Effector CD8-positive, alpha-beta T cell (primary cell): Measurements from ENCODE around the gene RAP2A.

ENCODE experiments used
- DNase-seq: peaks from one replicate; lab custom pipeline; 2025; lab: John Stamatoyannopoulos, UW
- total RNA-seq, 4 experiments: gene quantifications; one replicate each; lab custom pipeline; 2026; lab: John Stamatoyannopoulos, UW

RAP2A gene
- 49.9 to 75.0 (median 60.9) reads per million in 4 experiments for total RNA-seq

DNA sequence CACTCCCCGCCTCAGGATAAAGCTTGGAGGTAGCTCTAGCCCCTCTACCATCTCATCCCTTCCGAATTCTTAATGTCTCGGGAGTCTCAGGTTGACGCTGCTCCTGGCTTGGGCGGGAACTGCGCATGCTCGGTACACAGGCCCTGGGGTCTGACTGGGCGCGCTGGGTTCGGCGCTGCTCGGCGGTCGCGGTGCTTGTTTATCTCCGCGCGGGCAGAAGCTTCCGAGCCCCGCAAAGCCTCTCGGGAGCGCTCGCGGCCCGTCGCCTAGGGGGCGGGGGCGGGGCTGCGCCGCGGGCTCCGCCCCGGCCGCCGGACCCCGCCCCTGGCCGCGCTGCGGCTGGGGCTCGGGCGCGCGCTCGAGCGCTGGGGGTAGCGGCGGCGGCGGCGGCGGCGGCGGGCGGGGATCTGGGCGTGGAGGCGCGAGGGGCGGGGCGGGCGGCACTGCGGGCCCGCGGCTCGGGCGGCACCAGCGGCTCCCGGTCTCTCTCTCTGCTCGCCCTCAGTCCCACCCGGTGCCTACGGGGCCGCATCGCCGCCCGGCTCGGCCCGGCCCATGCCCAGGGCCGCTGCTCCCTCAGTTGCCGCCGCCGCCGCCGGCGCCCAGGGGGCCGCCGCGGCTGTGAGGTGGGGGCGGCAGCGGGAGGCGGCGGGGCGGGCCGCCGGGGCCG is at the start of gene RAP2A:
TSS of gene RAP2A (plus strand) at position 443 of the 670 bp plus-strand sequence. CDS start 302 bp downstream, outside the sequence.
- peak; percentile 76 for DNase-seq

DNA sequence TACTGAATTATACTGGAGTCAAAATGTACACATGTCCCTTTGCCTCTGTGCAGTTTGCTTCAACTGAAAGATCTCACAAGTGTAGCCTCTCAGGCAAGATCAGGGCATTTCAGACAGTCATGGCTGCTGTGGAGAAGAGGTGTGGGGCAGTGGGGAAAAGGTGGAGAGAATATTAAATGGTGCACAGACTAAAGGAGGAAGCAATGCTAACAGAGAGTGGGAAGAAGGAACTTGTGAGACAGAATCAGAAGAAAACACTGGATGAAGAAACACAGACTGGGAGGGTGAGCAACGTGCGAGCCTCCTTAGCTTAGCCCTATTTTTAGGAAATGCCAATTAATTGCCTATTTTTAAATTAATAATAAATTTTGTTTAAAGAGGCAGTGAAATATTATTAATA is 49.6 kb upstream of the RAP2A start:
- no peak for DNase-seq

DNA sequence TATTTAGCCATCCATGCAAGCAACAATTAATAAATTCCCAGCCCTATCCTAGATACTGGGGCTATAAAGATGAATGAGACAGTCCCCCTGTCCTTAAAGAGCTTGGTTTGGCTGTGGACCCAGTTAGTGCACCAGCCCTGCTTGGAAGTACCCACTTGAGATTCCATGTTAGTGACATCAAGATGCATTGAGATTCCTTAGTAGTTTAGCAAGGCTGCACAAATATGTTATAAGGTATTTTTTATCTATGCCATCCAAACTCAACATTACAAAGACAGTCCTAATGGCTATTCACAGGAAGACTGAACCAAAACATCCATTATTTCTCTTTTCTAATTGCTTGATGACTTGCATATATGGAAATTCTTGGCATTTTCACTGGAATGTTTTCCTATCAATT is 48.8 kb upstream of the RAP2A start:
- no peak for DNase-seq

DNA sequence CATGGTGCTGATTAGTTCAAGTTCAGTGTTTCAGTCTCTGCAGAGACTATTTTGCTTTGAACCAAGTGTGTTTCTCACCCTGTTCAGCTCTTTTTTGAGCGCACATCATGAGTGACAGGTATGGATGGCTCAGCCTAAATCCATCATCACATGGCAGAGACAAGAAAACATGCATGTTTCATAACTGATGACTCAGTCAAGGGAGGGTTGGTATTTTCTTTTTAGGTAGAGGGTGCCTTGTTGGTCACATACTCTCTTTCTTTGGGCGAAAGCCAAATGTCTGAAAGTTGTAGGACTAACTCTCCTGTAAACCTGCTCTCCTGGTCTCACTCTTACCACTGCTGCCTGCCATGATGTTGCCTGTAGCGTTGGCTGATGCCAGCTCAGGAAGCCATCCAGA is 48.1 kb upstream of the RAP2A start:
- DNase-seq, result no peak

DNA sequence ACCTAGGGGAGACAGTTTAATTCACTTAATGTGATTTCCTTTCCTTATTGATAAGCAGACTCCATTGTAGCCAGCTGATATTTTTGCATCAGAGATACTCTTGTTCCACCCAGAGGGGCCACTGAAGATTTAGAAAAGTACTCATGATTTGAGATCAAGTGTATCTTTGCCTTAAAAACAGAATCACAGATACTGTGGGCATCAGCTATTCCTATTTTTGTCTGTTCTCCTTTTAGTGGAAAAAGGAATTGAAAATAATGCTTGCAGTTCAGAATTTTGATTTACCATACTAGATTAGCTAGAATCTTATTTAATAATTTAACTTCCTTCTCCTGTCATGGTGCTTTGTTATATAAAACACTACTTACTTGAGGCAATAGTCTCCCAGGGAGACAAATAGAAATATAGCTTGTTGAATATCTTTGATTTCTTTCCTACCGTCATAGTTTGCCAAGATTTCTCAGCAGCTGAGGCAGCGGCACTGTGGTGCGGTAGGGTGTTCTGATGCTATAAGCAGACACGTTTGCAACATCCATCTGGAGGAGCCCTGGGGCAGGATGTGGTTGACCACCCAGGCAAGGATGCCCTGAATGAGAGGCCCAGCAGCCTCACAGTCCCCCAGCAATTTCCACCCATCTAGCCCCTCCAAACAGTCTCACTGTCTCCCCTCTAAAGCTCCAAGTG is 47.0 kb upstream of the RAP2A start:
- DNase-seq, result no peak

DNA sequence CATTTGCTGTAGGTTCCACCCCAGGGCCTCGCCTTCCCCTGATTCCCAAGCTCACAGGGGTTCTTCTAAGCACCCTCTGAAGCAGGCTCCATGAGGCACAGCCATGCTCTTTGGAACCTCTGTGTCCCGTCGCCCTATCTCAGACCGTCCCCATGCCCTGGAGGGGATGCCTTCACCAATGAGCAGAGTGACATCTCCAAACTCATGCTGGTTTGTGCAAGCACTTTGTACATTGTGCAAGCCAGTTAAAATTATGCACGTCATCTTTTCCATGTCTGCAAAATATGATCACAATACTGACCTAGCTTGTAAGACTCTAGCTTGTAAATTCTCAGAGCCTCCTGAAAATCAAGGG is 46.5 kb upstream of the RAP2A start:
- DNase-seq, result no peak

DNA sequence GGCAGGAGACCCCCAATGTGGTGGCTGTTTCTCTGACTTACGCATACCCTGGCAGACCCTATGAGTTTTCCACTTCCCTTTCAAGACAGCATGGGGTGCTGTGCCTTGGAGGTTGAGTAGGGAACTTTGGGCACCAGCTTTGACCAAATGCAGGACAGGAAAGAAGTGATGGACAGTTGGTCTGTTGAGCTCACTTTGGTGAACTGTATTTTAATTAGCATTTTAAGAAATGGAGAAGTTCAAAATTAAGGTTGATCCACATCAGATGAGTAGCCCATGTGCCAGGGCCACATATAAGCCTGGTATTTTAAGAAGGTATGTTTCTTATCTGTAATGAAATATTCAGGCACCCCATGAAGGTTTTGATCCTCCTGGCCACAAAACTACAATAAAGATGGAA is 46.1 kb upstream of the RAP2A start:
- no peak for DNase-seq

DNA sequence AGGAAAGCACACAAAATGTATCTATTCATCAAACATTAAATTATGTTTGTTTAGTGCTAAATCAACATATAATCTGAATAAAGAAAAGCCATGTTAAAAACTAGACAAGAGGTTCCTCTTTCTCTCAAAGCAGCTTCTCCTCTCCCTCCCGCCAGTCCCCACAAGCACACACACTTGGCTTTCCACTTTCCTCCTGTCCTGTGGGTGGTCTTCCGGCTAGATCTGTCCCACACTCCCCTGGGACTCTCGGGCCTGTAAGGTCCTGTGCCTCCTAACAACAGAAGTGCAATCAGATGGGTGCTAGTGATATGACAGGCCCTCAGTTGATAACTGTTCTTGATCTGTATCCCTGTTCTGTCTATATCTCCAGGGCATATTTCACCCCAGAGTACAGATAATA is 45.6 kb upstream of the RAP2A start:
- no peak for DNase-seq

DNA sequence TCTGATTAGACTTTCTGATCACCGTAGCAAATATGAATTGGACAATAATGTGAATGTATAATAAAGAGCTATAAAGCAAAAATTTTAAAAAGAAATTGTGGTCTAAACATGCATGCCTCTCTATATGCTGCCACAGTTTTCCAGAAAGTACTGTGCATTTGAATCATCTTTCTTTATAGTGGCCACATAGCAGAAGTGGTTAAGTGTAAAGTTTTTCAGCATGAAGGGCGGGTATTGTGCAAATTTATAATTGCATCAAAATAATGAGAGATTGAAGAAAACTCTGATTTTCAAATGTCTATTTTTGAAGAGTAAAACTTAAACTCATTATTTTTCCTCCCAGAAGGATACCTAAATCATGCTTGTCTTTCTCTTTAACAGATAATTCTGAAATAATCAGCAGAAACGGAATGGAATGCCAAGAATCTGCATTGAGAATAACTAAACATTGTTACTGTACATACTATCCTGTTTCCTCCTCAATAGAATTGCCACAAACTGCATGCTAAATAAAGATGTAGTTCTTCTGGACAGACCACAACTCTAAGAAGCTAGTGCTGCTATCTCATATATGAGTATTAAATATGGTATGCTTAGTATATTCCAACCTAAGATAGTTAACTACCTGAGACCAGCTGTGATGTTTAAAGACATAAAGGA is 42.9 kb upstream of the RAP2A start:
- no peak for DNase-seq

DNA sequence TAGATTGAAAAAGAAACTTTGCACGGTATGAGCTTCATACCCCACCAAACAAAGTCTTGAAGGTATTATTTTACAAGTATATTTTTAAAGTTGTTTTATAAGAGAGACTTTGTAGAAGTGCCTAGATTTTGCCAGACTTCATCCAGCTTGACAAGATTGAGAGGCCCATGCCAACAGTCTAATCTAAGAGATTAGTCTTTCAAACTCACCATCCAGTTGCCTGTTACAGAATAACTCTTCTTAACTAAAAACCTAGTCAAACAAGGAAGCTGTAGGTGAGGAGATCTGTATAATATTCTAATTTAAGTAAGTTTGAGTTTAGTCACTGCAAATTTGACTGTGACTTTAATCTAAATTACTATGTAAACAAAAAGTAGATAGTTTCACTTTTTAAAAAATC is 41.9 kb upstream of the RAP2A start:
- DNase-seq, result no peak

DNA sequence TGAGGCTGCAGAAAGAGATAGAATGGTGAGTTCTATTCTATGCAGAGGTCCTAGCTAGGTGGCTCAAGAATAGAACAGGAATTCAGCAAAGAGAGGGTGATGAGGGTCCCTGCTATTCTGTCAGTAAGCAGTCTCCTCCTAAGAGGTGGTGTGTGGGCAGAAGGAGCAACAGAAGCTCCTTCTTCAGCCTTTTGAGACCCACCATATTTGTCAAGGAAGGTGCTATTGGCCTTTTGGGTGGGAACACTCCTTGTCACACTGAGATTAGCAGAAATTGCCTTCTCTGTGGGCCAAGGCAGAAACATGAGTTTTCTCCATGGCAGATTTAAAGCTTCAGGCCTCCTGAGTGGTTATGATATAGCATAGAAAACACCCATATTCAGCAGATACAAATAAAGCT is 39.4 kb upstream of the RAP2A start:
- no peak for DNase-seq

DNA sequence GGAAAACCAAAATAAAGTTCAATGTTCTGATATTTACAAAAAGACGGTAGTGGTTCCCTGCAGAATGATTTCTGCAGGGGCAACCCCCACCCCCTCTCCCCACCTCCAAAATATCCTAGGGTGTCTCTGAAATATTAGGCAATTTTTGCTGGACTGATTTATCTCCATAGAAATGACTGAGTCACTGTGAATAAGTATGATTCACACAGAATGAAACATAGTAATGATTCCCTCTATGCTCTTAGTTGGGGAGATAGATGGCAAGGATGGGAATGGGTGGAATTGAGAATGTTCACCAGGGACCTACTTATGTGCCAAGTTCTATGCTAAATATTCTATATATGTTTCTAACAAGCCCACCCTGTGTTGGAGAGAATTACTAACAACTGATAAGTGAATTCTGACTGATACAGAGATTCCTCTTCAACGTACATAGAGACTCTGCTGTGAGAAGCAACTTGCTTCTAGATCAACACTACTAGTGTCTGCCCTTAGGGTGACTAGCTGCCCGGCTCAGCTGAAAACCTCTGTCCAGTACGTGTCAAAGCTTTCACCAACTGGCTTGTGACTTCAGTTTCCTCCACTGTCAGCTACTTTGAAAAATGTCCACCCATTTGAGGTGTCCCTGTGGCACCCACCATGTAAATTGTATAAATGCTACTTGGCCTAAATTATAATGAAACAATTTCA is 38.4 kb upstream of the RAP2A start:
- DNase-seq, result no peak

DNA sequence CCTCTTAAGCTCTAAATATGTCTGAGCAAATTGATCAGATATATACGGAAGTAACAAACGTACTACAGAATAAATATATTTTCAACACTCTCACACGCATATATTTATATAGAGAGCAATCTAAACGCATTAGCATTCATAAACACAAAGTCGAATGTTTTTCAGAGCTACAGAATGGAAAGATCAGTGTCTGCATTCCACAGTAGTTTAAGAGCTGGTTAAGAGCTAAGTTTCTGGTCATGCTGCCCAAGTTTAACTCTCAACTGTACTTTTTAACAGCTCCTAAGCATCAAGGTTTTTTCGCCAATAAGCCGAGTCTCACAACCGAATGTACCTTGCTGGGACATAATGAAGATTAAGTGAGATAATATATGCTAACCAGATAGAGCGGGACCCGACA is 36.7 kb upstream of the RAP2A start:
- no peak for DNase-seq

DNA sequence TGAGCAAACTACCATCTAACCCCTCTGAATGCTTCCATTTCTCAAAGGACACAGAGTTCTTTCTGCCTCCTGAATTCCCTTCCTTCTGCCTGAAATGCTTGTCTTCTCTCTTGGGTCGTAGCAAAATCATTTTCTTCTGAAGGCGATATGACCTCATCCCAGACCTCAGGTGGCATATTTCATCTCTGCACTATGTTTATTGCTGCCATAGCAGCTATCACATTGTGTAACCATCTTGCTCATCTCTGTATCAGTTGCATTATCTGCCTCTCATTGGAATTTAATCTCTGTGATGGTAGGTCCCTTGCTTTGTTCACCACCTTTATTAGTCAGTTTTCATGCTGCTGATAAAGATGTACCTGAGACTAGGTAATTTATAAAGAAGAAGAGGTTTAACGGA is 32.5 kb upstream of the RAP2A start:
- DNase-seq, result no peak

DNA sequence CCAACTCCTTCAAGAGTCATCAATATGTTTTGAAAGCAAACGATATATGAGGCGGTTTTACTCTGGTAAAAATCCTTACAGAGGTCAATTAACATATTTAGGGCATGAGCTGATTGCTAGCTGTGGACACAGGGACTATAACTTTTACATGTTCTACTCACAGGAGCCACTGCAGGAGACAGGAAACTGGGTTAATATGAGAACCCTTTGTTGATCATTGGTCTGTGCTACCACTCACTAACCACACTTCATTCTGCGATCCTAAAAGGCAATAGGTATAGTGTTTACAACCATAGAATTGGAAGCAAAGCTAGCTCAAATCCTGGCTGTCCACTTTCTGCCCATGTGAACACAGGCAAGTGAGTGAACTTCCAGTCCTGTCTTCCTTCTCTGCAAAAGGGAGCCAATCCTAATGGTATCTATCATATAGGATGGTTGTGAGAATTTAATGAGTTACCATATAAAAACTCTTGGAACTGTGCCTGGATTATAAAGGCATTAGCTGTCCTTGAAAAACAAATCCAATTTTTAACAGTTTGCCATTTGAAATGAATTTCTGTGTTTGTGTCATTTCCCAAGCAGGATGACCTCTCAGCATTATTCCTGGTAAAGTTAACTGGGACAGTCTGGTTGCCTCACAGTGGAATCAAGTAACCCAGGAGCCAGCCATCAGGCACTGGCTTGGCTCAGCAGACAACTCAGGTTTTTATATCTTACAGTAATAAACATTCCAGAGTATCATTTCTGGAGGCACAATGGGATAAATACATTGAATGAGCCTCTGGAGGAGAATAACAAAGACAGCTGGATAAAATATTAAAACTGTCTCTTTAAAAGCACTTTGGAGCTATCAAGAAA is 29.8 kb upstream of the RAP2A start:
- DNase-seq, result no peak

DNA sequence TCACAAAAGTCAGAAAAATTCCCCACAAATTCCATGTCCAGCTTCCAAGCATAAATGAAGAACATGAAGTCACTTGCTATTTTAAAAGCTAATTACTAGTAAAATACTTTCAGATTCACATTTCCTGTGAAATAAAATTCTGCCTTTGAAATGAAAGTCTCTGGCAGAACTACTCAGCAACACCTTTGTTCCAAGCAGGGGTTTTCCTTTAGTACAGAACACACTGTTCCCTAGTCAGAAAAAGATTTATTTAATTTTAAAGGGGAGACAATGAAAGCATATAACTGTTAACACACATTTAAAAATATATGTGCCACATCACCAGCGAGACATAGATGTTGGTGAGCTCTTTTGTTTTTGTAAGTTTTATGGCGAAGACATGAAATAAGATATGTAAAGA is 26.4 kb upstream of the RAP2A start:
- DNase-seq, result no peak

DNA sequence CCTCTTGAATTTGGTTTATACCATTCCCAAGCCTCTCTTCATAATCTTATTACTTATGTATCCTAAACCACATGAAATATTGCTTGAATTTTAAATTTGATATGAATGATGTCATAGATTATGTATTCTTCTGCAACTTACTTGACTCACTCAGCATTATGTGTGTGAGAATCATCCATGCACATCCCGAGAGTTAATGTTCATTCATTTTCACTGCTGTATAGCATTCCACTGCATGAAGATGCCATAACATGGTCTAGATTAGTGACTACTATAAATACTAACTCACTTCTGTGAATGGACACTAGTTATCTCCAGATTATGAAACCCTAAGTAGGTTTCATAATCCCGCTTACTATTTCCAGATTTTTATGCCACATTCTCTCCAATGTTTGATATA is 25.0 kb upstream of the RAP2A start:
- no peak for DNase-seq

DNA sequence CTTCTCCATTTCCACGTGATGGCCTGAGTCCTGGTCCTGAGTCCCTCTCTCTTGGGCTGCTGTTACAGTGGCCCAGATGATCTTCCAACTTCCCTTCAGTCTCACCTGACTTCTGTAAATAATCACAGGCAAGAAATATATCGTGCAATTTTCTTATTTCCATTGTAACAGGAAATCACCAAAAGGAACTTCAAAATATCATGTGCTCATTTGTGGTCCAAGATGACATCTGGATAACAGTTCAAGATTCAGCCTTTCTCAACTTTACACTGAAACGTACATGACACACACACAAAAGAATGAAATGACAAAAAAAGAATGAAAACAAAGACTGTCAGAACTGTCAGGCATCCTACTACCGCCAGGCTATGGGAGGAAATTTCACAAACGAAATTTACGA is 22.0 kb upstream of the RAP2A start:
- no peak for DNase-seq

DNA sequence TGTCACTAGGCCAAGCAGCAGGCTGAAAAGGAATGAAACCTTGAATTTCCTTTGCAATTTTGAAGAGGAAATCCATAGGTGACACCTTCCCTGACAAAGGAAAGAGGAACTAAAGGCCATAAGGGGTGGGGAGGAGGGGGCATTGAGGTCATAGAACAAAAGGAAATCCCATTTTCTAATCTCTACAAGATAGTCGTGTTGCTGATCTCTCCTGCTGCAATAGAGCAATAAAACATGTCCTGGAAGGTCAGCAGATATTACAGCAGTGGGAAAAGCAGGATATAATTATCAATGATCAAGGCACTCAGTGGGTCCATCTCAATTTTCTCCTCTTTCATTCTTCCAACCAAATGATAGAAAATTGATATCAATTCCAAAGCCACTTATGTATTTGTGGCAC is 20.3 kb upstream of the RAP2A start:
- no peak for DNase-seq

DNA sequence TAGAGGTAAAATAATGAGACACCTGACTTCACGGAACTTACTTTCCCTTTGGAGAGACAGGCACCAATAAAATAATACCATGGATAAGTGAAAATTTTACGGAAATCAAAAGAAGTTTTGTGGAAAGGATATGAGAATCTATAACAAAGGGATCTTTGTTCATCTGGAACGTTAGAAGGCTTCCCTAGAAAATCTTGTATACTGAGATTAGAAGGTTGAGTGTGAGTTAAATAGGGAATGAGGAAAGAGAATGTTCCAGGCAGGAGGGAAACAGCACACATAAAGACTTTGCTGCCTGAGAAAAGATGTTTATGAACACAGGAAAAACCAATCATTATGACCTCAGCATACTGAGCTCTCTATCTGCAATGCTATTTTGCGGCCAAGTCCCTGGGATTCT is 19.6 kb upstream of the RAP2A start:
- DNase-seq, result no peak

DNA sequence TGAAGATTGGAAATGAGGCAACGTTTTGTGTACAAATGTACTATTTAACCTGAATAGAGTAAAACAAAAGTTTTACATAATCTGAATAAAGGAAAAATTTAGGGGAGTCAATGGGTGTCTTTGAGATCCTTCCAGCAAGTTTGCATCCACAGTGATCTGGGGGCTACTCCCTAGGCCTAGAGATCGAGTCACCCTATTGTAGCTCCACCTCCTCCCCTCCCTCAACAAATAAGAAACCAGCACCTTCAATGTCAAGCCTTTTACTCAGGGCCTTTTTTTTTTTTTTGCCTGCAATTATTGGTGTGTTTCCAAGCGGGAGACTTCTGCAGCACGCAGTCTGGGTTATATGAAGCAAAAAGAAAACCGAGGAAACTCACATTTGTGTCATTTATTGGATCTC is 16.3 kb upstream of the RAP2A start:
- DNase-seq, result no peak
